ENCODE measurements around the gene NEURL3. TPM values are rescaled to one million over a fixed set of nuclear protein-coding genes. Genes with fewer than 3 reads are reported as not detected.

Gene NEURL3
- total RNA-seq, 1 donor, result not detected

GRCh38 chr2:96538487-96539214 is 33.5 kb upstream of the NEURL3 start:
- H3K9me3 ChIP-seq (ENCODE audit: low read depth, low read length), result no peaks in the 10 kb centered on the region
- DNase-seq (ENCODE audit: insufficient read length, low spot score, missing footprints), result peak; percentile 44

GRCh38 chr2:96537734-96538486 is 32.8 kb upstream of the NEURL3 start:
- Histone ChIP-seq H4K20me1 (ENCODE audit: insufficient read depth, low read length) (peaks cover 42% of the 10 kb centered on the region), H3K79me2 (ENCODE audit: insufficient read depth, low read length) (peaks cover 25% of the 10 kb centered on the region), H3K9me3 (ENCODE audit: low read depth, low read length) (no peaks in the 10 kb centered on the region), H3K27me3 (ENCODE audit: insufficient read depth, low read length) (no peaks in the 10 kb centered on the region), H3K36me3 (ENCODE audit: insufficient read depth, low read length) (no peaks in the 10 kb centered on the region), H3K27ac (ENCODE audit: low read depth, low read length) (no peak overlapping the region), H3K4me3 (ENCODE audit: insufficient read depth, low read length) (peak overlapping the region; percentile 83), H2AFZ (ENCODE audit: low read length) (no peak overlapping the region), H3K4me1 (ENCODE audit: insufficient read depth, low read length) (peaks cover 37% of the 10 kb centered on the region), H3K4me2 (ENCODE audit: insufficient read depth, low read length) (peak overlapping the region; percentile 90)
- peak; percentile 69 for DNase-seq (ENCODE audit: insufficient read length, low spot score, missing footprints)
- no peak for TF ChIP-seq CTCF (IDR thresholded peaks at IDR 0.05; ENCODE audit: extremely low read depth, low read depth, low read length)

More at GRCh38 chr2:96538487-96539214, 33.5 kb upstream of the NEURL3 start:
- H3K4me2 ChIP-seq (ENCODE audit: insufficient read depth, low read length), result peak overlapping the region; percentile 90
- peaks cover 25% of the 10 kb centered on the region for H3K79me2 ChIP-seq (ENCODE audit: insufficient read depth, low read length)
- TF ChIP-seq CTCF (IDR thresholded peaks at IDR 0.05; ENCODE audit: extremely low read depth, low read depth, low read length), result no peak
- H3K27me3 ChIP-seq (ENCODE audit: insufficient read depth, low read length), result no peaks in the 10 kb centered on the region
- no peak overlapping the region for H3K27ac ChIP-seq (ENCODE audit: low read depth, low read length)
- peaks cover 42% of the 10 kb centered on the region for H4K20me1 ChIP-seq (ENCODE audit: insufficient read depth, low read length)
- no peak overlapping the region for H2AFZ ChIP-seq (ENCODE audit: low read length)
- peak overlapping the region; percentile 83 for H3K4me3 ChIP-seq (ENCODE audit: insufficient read depth, low read length)
- H3K4me1 ChIP-seq (ENCODE audit: insufficient read depth, low read length), result peaks cover 30% of the 10 kb centered on the region
- H3K36me3 ChIP-seq (ENCODE audit: insufficient read depth, low read length), result no peaks in the 10 kb centered on the region

- Histone ChIP-seq H3K79me2 (ENCODE audit: insufficient read depth, low read length) (peaks cover 20% of the 10 kb centered on the region), H2AFZ (ENCODE audit: low read length) (peak overlapping the region; percentile 70), H3K4me2 (ENCODE audit: insufficient read depth, low read length) (peak overlapping the region; percentile 90), H3K9me3 (ENCODE audit: low read depth, low read length) (no peaks in the 10 kb centered on the region), H4K20me1 (ENCODE audit: insufficient read depth, low read length) (peaks cover 36% of the 10 kb centered on the region), H3K4me3 (ENCODE audit: insufficient read depth, low read length) (peak overlapping the region; percentile 83), H3K27ac (ENCODE audit: low read depth, low read length) (no peak overlapping the region), H3K27me3 (ENCODE audit: insufficient read depth, low read length) (no peaks in the 10 kb centered on the region), H3K4me1 (ENCODE audit: insufficient read depth, low read length) (peaks cover 44% of the 10 kb centered on the region), H3K36me3 (ENCODE audit: insufficient read depth, low read length) (no peaks in the 10 kb centered on the region)
- TF ChIP-seq CTCF (IDR thresholded peaks at IDR 0.05; ENCODE audit: extremely low read depth, low read depth, low read length), result no peak
- DNase-seq (ENCODE audit: insufficient read length, low spot score, missing footprints), result peak; percentile 90
Observed at GRCh38 chr2:96537066-96537733, 32.0 kb upstream of the NEURL3 start.
